ENCODE data around the gene PUS10.

DNA sequence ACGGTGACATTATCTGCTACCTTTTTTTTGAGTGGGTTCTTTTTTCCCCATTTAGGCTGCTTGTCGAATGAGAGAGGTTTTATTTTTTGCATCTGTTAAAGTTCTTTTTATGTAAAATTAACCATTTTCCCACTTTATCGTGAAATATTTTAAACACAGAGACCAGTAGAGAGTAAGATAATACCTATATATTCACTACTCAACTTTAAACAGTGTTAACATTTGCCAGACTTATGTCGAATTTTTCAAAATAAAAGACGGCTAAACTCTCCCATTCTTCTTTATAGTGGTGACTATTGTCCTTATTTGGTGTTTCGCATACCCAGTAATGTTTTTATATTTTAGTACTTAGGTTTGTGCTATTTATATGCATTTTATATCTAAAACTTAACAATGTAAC, 743 bp upstream of the PUS10 start:
- no peak for TF ChIP-seq ZNF274 (IDR thresholded peaks at IDR 0.05; ENCODE audit: borderline replicate concordance, extremely low read depth, low read length)
- TF ChIP-seq EP300 (IDR thresholded peaks at IDR 0.05; ENCODE audit: borderline replicate concordance in 1 of 2, low read depth in 2 of 2, low read length in 2 of 2) = no peak
- no peak for TF ChIP-seq SIN3A (conservative IDR thresholded peaks at IDR 0.05 in 1 of 2, IDR thresholded peaks at IDR 0.05 in 1 of 2; ENCODE audit: low read depth in 1 of 2, low read length in 2 of 2)
- TF ChIP-seq RXRA (IDR thresholded peaks at IDR 0.05; ENCODE audit: insufficient read depth, low read depth, low read length) = no peak
- no peak for TF ChIP-seq JUN (IDR thresholded peaks at IDR 0.05; ENCODE audit: low read depth, low read length)
- no peak for TF ChIP-seq KDM1A (IDR thresholded peaks at IDR 0.05; ENCODE audit: borderline replicate concordance, low read length)
- TF ChIP-seq GABPA (IDR thresholded peaks at IDR 0.05; ENCODE audit: borderline replicate concordance, insufficient read depth, low read length) = no peak
- TF ChIP-seq BCL11A (IDR thresholded peaks at IDR 0.05; ENCODE audit: low read depth in 2 of 2, low read length in 2 of 2) = no peak
- no peak for TF ChIP-seq RBBP5 (IDR thresholded peaks at IDR 0.05; ENCODE audit: borderline replicate concordance, low read depth, low read length)
- TF ChIP-seq, protein P1, sequence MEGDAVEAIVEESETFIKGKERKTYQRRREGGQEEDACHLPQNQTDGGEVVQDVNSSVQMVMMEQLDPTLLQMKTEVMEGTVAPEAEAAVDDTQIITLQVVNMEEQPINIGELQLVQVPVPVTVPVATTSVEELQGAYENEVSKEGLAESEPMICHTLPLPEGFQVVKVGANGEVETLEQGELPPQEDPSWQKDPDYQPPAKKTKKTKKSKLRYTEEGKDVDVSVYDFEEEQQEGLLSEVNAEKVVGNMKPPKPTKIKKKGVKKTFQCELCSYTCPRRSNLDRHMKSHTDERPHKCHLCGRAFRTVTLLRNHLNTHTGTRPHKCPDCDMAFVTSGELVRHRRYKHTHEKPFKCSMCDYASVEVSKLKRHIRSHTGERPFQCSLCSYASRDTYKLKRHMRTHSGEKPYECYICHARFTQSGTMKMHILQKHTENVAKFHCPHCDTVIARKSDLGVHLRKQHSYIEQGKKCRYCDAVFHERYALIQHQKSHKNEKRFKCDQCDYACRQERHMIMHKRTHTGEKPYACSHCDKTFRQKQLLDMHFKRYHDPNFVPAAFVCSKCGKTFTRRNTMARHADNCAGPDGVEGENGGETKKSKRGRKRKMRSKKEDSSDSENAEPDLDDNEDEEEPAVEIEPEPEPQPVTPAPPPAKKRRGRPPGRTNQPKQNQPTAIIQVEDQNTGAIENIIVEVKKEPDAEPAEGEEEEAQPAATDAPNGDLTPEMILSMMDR (IDR thresholded peaks at IDR 0.05; ENCODE audit: control extremely low read depth in 1 of 3, insufficient read depth in 1 of 3, low read depth in 1 of 3, low read length in 3 of 3) = no peak
